Right lobe of liver (tissue), 6 donors: Measurements from ENCODE around the gene JAM3. TPM values are rescaled to one million over a fixed set of nuclear protein-coding genes. Genes with fewer than 3 reads are reported as not detected.
A peak's percentile ranks its signal among the peaks of the same experiment; 100 is the strongest.

Experiments used
- ATAC-seq, 4 donors: fragments of 200-7000 bp; cut with Tn5 transposase; one replicate each; pipeline ENCODE4 v1.9.1; 2020; ENCODE audit warnings: mild to moderate bottlenecking in 4 of 4, moderate library complexity in 4 of 4
- DNase-seq, 3 donors: peaks; one replicate each; pipeline ENCODE4 v3.0.0-alpha.2; 2020
- H3K27ac ChIP-seq, 3 donors: fragments of 200-600 bp; one replicate each; pipeline ENCODE4 v1.8.0; 2022
- H3K27me3 ChIP-seq, 2 donors: fragments of 200-600 bp; one replicate each; pipeline ENCODE4 v1.8.0; 2022
- H3K36me3 ChIP-seq, 4 donors: fragments of 200-600 bp; sonication (generic) in 1 of 4; one replicate each; pipeline versions ENCODE4 v1.5.1 to v1.8.0; 2017 to 2022; ENCODE audit warnings: control low read depth in 1 of 4
- H3K4me1 ChIP-seq, 4 donors: fragments of 200-600 bp; sonication (generic) in 1 of 4; one replicate each; pipeline versions ENCODE4 v1.5.1 to v1.8.0; 2017 to 2022; ENCODE audit warnings: control low read depth in 1 of 4
- H3K4me3 ChIP-seq, 3 donors: fragments of 200-600 bp; one replicate each; pipeline ENCODE4 v1.8.0; 2022
- H3K9me3 ChIP-seq, 4 donors: fragments of 200-600 bp; sonication (generic) in 1 of 4; one replicate each; pipeline versions ENCODE4 v1.5.1 to v1.8.0; 2017 to 2022; ENCODE audit warnings: control low read depth in 1 of 4
- POLR2A ChIP-seq: fragments of 450-650 bp; IDR thresholded peaks from one replicate; pipeline ENCODE4 v1.6.1; 2017; ENCODE audit warnings: antibody characterized with exemption, mild to moderate bottlenecking
- WGBS: methylation state at CpG from one replicate; pipeline ENCODE4 v1.1.6; 2018; ENCODE audit warnings: low coverage, low lambda C conversion rate; ENCODE audit not compliant: insufficient coverage; ENCODE audit errors: missing lambda C conversion rate; 5-methylcytosine and 5-hydroxymethylcytosine counted together
- intact Hi-C, 2 donors: fragments of 100-400 bp; cut with DNase I; formaldehyde crosslinking; loops; one replicate each; pipeline versions ENCODE4 v1.11.2 to v1.14.1; 2022
- total RNA-seq, 6 experiments: library from RNA; depleted of rRNA in 2 of 6; stranded (reverse); fragments of >200 nt in 2 of 6; fragmentation: NEBNext Ultra II Directional in 3 of 6; extraction: Animal tissue kit (Norgen Biotek cat#: 25700) in 3 of 6; gene quantifications; one replicate each; pipeline versions ENCODE4 v1.1.0 to v1.2.4, GENCODE V29; 2016 to 2023
- TF ChIP-seq, protein P1 (sequence below), 4 donors: fragments of 200-600 bp in 3 of 4; fragments of 450-650 bp in 1 of 4; IDR thresholded peaks; one replicate each; pipeline versions ENCODE4 v1.5.1 to v1.8.0; 2016 to 2022; ENCODE audit warnings: antibody characterized with exemption in 4 of 4, mild to moderate bottlenecking in 2 of 4
- donor health status: DM: no; HTN: yes; CAD: no.
- donor health status: DM: no; HTN: no; CAD: no.
- donor health status: DM: no; HTN: no; CAD: no.
- donor health status: DM: no; HTN: yes; CAD: no.
- donor health status: DM: no; HTN: yes; CAD: no.

The JAM3 gene
- total RNA-seq, 6 experiments from 2014 or later: 0.86 to 2.5 (median 1.6) TPM

DNA sequence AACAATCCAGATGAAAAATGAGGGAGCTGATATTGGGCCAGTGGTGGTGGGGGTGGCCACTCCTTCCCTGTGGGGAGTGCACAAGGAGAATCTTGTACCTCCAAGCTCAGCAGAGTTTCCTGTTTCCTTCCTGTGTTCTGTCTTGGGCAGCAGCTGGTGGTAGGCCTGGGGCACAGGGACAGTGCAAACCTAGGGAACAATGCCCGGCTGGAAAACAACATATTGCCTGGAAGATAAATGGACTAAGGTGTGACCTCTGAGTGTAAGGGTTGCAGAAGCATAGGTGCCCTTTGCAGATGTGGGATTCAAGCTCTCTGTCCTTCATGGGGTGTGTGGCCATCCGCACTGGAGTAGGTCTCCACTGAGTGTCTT lies 5.8 kb upstream of the JAM3 start:
- intact Hi-C loops: no loop called here
- no peaks in the 10 kb centered on the region for H3K4me1 ChIP-seq
- no peaks in the 10 kb centered on the region for H3K9me3 ChIP-seq
- WGBS: 71% methylated on average over 2 of the region's 2 CpGs
- TF ChIP-seq, protein P1, sequence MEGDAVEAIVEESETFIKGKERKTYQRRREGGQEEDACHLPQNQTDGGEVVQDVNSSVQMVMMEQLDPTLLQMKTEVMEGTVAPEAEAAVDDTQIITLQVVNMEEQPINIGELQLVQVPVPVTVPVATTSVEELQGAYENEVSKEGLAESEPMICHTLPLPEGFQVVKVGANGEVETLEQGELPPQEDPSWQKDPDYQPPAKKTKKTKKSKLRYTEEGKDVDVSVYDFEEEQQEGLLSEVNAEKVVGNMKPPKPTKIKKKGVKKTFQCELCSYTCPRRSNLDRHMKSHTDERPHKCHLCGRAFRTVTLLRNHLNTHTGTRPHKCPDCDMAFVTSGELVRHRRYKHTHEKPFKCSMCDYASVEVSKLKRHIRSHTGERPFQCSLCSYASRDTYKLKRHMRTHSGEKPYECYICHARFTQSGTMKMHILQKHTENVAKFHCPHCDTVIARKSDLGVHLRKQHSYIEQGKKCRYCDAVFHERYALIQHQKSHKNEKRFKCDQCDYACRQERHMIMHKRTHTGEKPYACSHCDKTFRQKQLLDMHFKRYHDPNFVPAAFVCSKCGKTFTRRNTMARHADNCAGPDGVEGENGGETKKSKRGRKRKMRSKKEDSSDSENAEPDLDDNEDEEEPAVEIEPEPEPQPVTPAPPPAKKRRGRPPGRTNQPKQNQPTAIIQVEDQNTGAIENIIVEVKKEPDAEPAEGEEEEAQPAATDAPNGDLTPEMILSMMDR (IDR thresholded peaks at IDR 0.05): no peak
- TF ChIP-seq POLR2A: no peak
- H3K27ac ChIP-seq: no peak overlapping the region
- H3K36me3 ChIP-seq: no peaks in the 10 kb centered on the region
- no peak for DNase-seq
- no peaks in the 10 kb centered on the region for H3K27me3 ChIP-seq
- no peak overlapping the region for H3K4me3 ChIP-seq
- peak in 1 of 4 donors; percentile 31 for ATAC-seq

- intact Hi-C loops: no loop called here
- DNase-seq: no peak
- Histone ChIP-seq H3K9me3 (no peaks in the 10 kb centered on the region), H3K4me3 (no peak overlapping the region), H3K4me1 (no peaks in the 10 kb centered on the region), H3K36me3 (no peaks in the 10 kb centered on the region), H3K27ac (no peak overlapping the region), H3K27me3 (no peaks in the 10 kb centered on the region)
- no peak for ATAC-seq
- TF ChIP-seq, protein P1 (IDR thresholded peaks at IDR 0.05): no peak
- no peak for TF ChIP-seq POLR2A
- 41% methylated on average over 7 of the region's 12 CpGs for WGBS
Observed at GRCh38 chr11:134063991-134064747, 4.7 kb upstream of the JAM3 start.

DNA sequence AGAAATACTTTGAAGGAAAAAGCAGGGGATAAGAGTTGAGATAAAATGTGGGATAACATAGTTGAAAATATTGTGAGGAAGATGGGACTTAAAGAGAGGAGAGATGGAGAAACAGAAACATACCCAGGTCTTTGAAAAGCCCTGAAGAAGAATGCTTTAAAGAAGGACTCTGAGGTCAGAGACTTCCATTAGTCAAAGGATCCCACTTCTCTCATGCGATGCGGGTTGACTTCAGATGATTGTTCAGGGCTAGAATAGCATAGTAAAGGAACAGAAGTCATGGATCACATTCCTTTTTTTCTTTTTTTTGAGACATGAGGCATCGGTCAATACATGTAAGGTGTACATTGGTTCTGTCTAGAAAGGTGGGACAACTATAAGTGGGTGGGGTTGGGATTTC lies 3.5 kb upstream of the JAM3 start:
- Histone ChIP-seq H3K4me1 (no peaks in the 10 kb centered on the region), H3K27me3 (no peaks in the 10 kb centered on the region), H3K36me3 (no peaks in the 10 kb centered on the region), H3K9me3 (no peaks in the 10 kb centered on the region), H3K27ac (no peak overlapping the region), H3K4me3 (no peak overlapping the region)
- intact Hi-C loops: no loop called here
- no peak for DNase-seq
- WGBS: 87% methylated on average over 3 of the region's 3 CpGs
- no peak for TF ChIP-seq POLR2A
- ATAC-seq: no peak

GRCh38 chr11:134066943-134067885 lies 1.7 kb upstream of the JAM3 start:
- no peaks in the 10 kb centered on the region for H3K4me1 ChIP-seq
- no peaks in the 10 kb centered on the region for H3K9me3 ChIP-seq
- whole genome bisulfite sequencing: 57% methylated on average over 10 of the region's 12 CpGs
- DNase-seq (no peak), ATAC-seq (no peak)
- H3K36me3 ChIP-seq: no peaks in the 10 kb centered on the region
- intact Hi-C loops: no loop called here
- H3K27ac ChIP-seq: no peak overlapping the region
- no peaks in the 10 kb centered on the region for H3K27me3 ChIP-seq
- TF ChIP-seq, protein P1 (IDR thresholded peaks at IDR 0.05): no peak
- no peak for TF ChIP-seq POLR2A
- no peak overlapping the region for H3K4me3 ChIP-seq
